AG04449 (cell line): ENCODE data around the gene LRBA.

ENCODE experiments used
- CTCF ChIA-PET: fragments of 350-600 bp; formaldehyde crosslinking; extraction: SDS; loops from one replicate; lab custom pipeline; 2021; ENCODE audit warnings: antibody characterized with exemption; lab: Yijun Ruan, JAX
- POLR2A ChIA-PET: fragments of 400-600, 350-600 bp; formaldehyde crosslinking; extraction: SDS; loops from one replicate; lab custom pipeline; 2020; ENCODE audit warnings: antibody characterized with exemption, inconsistent platforms; lab: Yijun Ruan, JAX
- DNase-seq: peaks from one replicate; pipeline ENCODE4 v3.0.0-alpha.2; 2010; ENCODE audit warnings: low read depth, low spot score
- H3K4me3 ChIP-seq: 2 replicates; pipeline ENCODE4 v1.5.1; 2011; ENCODE audit warnings: low read depth, mild to moderate bottlenecking, control low read depth, low read length
- TF ChIP-seq, protein P1 (sequence below): IDR thresholded peaks from one replicate; pipeline ENCODE4 v1.5.1; 2011; ENCODE audit warnings: mild to moderate bottlenecking, moderate library complexity, low read length, control low read depth, inconsistent platforms; ENCODE audit not compliant: insufficient read depth; ENCODE audit errors: missing control alignments

Gene LRBA

GRCh38 chr4:150332961-150333360 lies 682.1 kb downstream of the LRBA start:
- H3K4me3 ChIP-seq, result no peak overlapping the region
- ChIA-PET POLR2A (no interaction called here), CTCF (no interaction called here)
- TF ChIP-seq, protein P1, sequence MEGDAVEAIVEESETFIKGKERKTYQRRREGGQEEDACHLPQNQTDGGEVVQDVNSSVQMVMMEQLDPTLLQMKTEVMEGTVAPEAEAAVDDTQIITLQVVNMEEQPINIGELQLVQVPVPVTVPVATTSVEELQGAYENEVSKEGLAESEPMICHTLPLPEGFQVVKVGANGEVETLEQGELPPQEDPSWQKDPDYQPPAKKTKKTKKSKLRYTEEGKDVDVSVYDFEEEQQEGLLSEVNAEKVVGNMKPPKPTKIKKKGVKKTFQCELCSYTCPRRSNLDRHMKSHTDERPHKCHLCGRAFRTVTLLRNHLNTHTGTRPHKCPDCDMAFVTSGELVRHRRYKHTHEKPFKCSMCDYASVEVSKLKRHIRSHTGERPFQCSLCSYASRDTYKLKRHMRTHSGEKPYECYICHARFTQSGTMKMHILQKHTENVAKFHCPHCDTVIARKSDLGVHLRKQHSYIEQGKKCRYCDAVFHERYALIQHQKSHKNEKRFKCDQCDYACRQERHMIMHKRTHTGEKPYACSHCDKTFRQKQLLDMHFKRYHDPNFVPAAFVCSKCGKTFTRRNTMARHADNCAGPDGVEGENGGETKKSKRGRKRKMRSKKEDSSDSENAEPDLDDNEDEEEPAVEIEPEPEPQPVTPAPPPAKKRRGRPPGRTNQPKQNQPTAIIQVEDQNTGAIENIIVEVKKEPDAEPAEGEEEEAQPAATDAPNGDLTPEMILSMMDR, result no peak
- DNase-seq, result no peak

DNA sequence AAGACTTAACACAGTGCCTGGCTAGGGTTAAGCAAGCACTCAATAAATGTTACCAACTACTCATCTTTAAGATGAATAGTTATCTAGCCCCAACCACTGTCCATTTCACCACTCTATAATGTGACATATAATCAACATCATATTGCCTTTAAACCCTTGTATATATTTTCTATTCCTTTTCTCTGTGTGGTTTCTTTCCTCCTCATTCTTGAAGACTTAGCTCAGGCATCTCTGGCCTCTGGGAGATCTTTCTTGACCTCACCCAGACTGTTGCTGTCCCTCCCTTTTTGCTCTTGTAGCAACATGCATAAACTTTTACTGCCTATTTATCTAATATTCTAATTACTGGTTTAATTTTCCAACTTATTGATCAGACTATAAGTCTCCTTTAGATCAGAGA lies 683.0 kb downstream of the LRBA start:
- ChIA-PET POLR2A (interaction anchor here (0.6 kb wide), 1 partner anchor 24 kb away, joined by 3 read pairs; no protein-coding TSS in a partner anchor), CTCF (no interaction called here)
- TF ChIP-seq, protein P1, result no peak
- no peak overlapping the region for H3K4me3 ChIP-seq
- DNase-seq, result no peak

GRCh38 chr4:150329373-150329772 lies 685.7 kb downstream of the LRBA start:
- POLR2A ChIA-PET, result no interaction called here
- TF ChIP-seq, protein P1, result no peak
- H3K4me3 ChIP-seq, result no peak overlapping the region
- DNase-seq, result no peak
- CTCF ChIA-PET, result interaction anchor here (1.0 kb wide), 1 partner anchor 9 kb away, joined by 3 read pairs; no protein-coding TSS in a partner anchor

- ChIA-PET CTCF (no interaction called here), POLR2A (no interaction called here)
Measured at GRCh38 chr4:150328496-150328895, 686.6 kb downstream of the LRBA start.

GRCh38 chr4:150327262-150327780 lies 687.8 kb downstream of the LRBA start:
- TF ChIP-seq, protein P1, result no peak
- CTCF ChIA-PET, result no interaction called here
- DNase-seq, result no peak
- POLR2A ChIA-PET, result no interaction called here
- H3K4me3 ChIP-seq, result no peak overlapping the region

More at GRCh38 chr4:150328496-150328895, 686.6 kb downstream of the LRBA start:
- TF ChIP-seq, protein P1, result no peak
- H3K4me3 ChIP-seq, result no peak overlapping the region
- DNase-seq, result no peak

- ChIA-PET POLR2A (no interaction called here), CTCF (no interaction called here)
- DNase-seq, result no peak
- TF ChIP-seq, protein P1, result no peak
- H3K4me3 ChIP-seq, result no peak overlapping the region
Measured at GRCh38 chr4:150325872-150326271, 689.2 kb downstream of the LRBA start.
